Brain microvascular endothelial cell (primary cell): ENCODE data around the gene SRPK1.
"Not testable (repeated sequence)": the region's sequence is repeated elsewhere in the genome, so short reads cannot be mapped to it uniquely, and the experiment has no call there.

Experiments
- DNase-seq: peaks from one replicate; pipeline ENCODE4 v3.0.0-alpha.2; 2020
- H3K27ac ChIP-seq: fragments of 250-450 bp; sonication (Bioruptor Pico); 2 replicates; pipeline ENCODE4 v1.5.1; 2020; ENCODE audit warnings: mild to moderate bottlenecking, moderate library complexity
- H3K27me3 ChIP-seq: fragments of 250-450 bp; sonication (Bioruptor Pico); replicated peaks from 2 replicates; pipeline ENCODE4 v1.5.1; 2020; ENCODE audit warnings: mild to moderate bottlenecking
- H3K36me3 ChIP-seq: fragments of 250-450 bp; sonication (Bioruptor Pico); replicated peaks from 2 replicates; pipeline ENCODE4 v1.5.1; 2020; ENCODE audit warnings: mild to moderate bottlenecking
- H3K4me3 ChIP-seq: 2 replicates; pipeline ENCODE4 v1.5.1; 2011; ENCODE audit warnings: low read depth, mild to moderate bottlenecking, control low read depth, low read length, moderate library complexity
- in situ Hi-C: cut with HindIII; loops from 2 replicates; pipeline ENCODE4 v1.10.0; 2017; ENCODE audit warnings: low sequenced_read_pairs, low pct_ligation_motif_present
- TF ChIP-seq, protein P1 (sequence below): IDR thresholded peaks from 2 replicates; pipeline ENCODE4 v1.5.1; 2011; ENCODE audit warnings: low read depth, mild to moderate bottlenecking, moderate library complexity, low read length, control low read depth, inconsistent platforms; ENCODE audit errors: missing control alignments

SRPK1 gene

DNA sequence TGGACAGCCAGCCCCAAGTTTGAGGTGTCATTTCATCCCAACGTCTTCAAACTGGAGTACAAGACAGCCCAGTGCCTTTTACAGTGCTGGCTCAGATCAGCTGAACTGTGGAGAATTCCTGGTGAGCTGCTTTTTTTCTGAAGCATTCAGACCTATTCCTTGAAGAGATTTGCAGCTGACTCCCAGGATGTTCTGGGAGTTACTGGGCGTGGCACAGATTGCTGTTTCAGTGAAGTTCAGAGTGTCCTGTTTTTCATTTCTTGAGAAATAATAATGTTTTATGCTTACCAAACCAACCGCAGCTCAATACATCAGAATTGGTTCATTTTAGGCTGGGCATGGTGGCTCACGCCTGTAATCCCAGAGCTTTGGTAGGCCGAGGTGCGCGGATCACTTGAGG lies 33.4 kb upstream of the SRPK1 start:
- no peak overlapping the region for H3K4me3 ChIP-seq
- TF ChIP-seq, protein P1, sequence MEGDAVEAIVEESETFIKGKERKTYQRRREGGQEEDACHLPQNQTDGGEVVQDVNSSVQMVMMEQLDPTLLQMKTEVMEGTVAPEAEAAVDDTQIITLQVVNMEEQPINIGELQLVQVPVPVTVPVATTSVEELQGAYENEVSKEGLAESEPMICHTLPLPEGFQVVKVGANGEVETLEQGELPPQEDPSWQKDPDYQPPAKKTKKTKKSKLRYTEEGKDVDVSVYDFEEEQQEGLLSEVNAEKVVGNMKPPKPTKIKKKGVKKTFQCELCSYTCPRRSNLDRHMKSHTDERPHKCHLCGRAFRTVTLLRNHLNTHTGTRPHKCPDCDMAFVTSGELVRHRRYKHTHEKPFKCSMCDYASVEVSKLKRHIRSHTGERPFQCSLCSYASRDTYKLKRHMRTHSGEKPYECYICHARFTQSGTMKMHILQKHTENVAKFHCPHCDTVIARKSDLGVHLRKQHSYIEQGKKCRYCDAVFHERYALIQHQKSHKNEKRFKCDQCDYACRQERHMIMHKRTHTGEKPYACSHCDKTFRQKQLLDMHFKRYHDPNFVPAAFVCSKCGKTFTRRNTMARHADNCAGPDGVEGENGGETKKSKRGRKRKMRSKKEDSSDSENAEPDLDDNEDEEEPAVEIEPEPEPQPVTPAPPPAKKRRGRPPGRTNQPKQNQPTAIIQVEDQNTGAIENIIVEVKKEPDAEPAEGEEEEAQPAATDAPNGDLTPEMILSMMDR: no peak

DNA sequence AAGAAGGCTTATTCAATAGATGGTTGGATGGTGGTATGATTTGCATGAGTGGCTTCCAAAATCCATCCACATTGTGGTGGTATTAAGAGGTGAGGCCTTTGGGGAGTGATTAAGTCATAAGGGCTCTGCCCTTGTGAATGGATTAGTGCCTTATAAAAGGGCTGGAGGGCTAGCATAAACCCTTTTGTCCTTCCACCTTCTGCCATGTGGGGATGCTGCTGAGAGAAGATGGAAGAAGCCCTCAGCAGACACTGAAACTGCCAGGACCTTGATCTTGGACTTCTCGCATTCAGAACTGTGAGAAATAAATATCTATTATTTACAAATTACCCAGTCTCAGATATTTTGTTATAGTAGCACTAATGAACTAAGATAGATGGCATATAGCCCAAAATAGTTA lies 27.8 kb upstream of the SRPK1 start:
- in situ Hi-C loops: no loop called here
- peak; percentile 24 for DNase-seq

More for the DNA sequence above, 33.4 kb upstream of the SRPK1 start:
- Histone ChIP-seq H3K36me3 (no peaks in the 10 kb centered on the region), H3K27me3 (no peaks in the 10 kb centered on the region), H3K27ac (no peak overlapping the region)
- in situ Hi-C loops: no loop called here
- DNase-seq: no peak

GRCh38 chr6:35945650-35946025 lies 24.7 kb upstream of the SRPK1 start:
- no peak for DNase-seq
- in situ Hi-C loops: no loop called here
- Histone ChIP-seq H3K4me3 (no peak overlapping the region), H3K27me3 (no peaks in the 10 kb centered on the region), H3K27ac (no peak overlapping the region), H3K36me3 (no peaks in the 10 kb centered on the region)
- TF ChIP-seq, protein P1: no peak

More for the DNA sequence above, 27.8 kb upstream of the SRPK1 start:
- TF ChIP-seq, protein P1: peak; percentile 70
- no peak overlapping the region for H3K27ac ChIP-seq
- no peaks in the 10 kb centered on the region for H3K27me3 ChIP-seq
- no peaks in the 10 kb centered on the region for H3K36me3 ChIP-seq
- no peak overlapping the region for H3K4me3 ChIP-seq

DNA sequence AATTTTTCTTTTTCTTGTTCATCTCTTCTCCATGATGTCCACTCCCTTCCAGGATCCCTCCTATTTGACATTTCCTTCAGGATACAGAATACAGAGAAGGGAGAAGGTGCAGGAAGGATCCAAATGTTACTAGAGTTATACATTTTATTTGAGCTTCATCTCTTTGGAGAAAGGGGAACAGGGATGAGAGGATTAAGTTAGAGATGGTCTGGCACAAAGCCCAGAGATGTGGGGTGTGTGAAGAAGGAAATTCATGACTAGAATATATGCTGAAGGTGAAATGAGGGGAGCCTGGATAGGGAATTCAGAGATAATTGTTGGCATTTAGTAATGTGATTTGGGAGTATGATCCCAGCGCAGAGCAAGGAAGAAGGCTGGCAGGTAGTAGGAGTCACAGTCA lies 22.5 kb upstream of the SRPK1 start:
- H3K27me3 ChIP-seq: no peaks in the 10 kb centered on the region
- TF ChIP-seq, protein P1: no peak
- H3K36me3 ChIP-seq: no peaks in the 10 kb centered on the region
- no peak overlapping the region for H3K27ac ChIP-seq
- DNase-seq: no peak
- H3K4me3 ChIP-seq: no peak overlapping the region
- in situ Hi-C loops: no loop called here

DNA sequence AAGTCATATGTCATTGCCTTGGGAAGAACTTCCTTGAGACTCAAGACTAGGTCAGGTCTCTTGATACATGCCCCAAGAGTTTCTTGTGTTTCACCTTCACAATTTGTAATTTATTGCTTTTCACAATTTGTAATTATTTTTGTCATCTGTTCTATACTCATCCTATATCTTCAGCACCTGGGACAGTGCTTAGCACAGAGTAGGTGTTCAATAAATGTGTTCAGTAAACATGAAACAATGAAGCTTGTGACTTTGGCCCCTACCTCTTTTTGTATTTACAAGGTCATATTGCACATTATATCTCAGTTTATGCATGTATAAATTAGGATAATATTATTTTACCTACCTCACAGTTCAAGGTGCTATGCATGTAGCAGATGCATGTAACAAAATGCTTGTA lies 21.5 kb upstream of the SRPK1 start:
- no peaks in the 10 kb centered on the region for H3K36me3 ChIP-seq
- TF ChIP-seq, protein P1: no peak
- in situ Hi-C loops: no loop called here
- H3K4me3 ChIP-seq: no peak overlapping the region
- H3K27me3 ChIP-seq: no peaks in the 10 kb centered on the region
- no peak for DNase-seq
- H3K27ac ChIP-seq: no peak overlapping the region

- DNase-seq, H3K27me3 ChIP-seq, H3K27ac ChIP-seq, in situ Hi-C loops, H3K36me3 ChIP-seq, H3K4me3 ChIP-seq: not testable (repeated sequence)
Measured at GRCh38 chr6:35941170-35941569, 20.3 kb upstream of the SRPK1 start.

DNA sequence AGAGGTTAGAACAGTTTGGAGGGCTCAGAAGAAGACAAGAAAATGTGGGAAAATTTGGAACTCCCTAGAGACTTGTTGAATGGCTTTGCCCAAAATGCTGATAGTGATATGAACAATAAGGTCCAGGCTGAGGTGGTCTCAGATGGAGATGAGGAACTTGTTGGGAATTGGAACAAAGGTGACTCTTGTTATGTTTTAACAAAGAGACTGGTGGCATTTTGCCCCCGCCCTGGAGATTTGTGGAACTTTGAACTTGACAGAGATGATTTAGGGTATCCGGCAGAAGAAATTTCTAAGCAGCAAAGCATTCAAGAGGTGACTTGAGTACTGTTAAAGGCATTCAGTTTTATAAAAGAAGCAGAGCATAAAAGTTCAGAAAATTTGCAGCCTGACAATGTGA lies 19.1 kb upstream of the SRPK1 start:
- DNase-seq, H3K27me3 ChIP-seq, H3K4me3 ChIP-seq, H3K27ac ChIP-seq, H3K36me3 ChIP-seq, in situ Hi-C loops: not testable (repeated sequence)

GRCh38 chr6:35939259-35939658 lies 18.4 kb upstream of the SRPK1 start:
- in situ Hi-C loops, DNase-seq, H3K27ac ChIP-seq, H3K4me3 ChIP-seq, H3K27me3 ChIP-seq, H3K36me3 ChIP-seq: not testable (repeated sequence)
